Erythroblast (primary cell): ENCODE data around the gene PPP3CA.

ENCODE experiments used
- GATA1 ChIP-seq: IDR thresholded peaks from 2 replicates; pipeline ENCODE4 v1.6.1; 2011; ENCODE audit warnings: low read depth, mild to moderate bottlenecking, control low read depth, low read length, moderate library complexity
- POLR2A ChIP-seq: IDR thresholded peaks from 2 replicates; pipeline ENCODE4 v1.6.1; 2011; ENCODE audit warnings: mild to moderate bottlenecking, low read length

DNA sequence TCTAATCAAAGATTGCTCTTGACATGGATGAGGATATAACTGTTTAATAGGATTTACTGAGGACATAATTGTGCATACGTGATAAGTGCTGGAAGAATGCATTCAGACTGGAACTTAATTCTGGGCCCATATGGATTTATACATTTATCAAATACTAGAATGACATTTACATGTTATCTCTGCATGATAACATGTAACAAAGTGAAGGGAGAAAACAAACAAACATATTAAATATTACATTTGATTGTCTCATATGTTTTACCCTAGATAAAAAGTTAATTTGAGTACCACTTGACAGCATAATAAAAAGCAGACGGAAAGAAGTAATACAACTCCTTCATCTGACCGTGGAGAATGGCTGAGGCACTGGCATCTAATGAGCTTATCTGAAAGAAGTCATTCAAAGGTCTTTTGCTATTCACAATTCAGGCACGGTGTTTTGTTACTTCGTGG, 297.8 kb downstream of the PPP3CA start:
- TF ChIP-seq POLR2A (no peak), GATA1 (no peak)
